K562 (cell line): Measurements from ENCODE around the gene VSTM5. TPM values are rescaled to one million over a fixed set of nuclear protein-coding genes. Genes with fewer than 3 reads are reported as not detected.

Experiments used
- ATAC-seq: fragments of 200-7000 bp; cut with Tn5 transposase; 3 replicates; pipeline ENCODE4 v1.9.1; 2020; ENCODE audit warnings: moderate library complexity
- BruUV-seq: library from RNA; stranded (reverse); fragments of 400-500 nt; replicated peaks from 2 replicates; lab custom pipeline; 2021; lab: Mats Ljungman, UMichigan
- CTCF ChIA-PET: fragments of 300-600 bp; formaldehyde crosslinking; extraction: SDS; loops from one replicate; lab custom pipeline; 2021; ENCODE audit warnings: low intra/inter-chr PET ratio; lab: Yijun Ruan, JAX
- POLR2A ChIA-PET: fragments of 300-600, 350-650 bp; sonication (Branson Sonifier 250); formaldehyde crosslinking; extraction: SDS; loops from one replicate; lab custom pipeline; 2021; ENCODE audit warnings: antibody characterized with exemption, inconsistent platforms; lab: Yijun Ruan, JAX
- DNase-seq, 4 experiments: peaks; one replicate each; pipeline versions ENCODE4 v3.0.0 to v3.0.0-alpha.2; 2011 to 2018; ENCODE audit warnings: low spot score in 3 of 4, mixed read lengths in 3 of 4; ENCODE audit errors: extremely low read depth in 1 of 4
- FAIRE-seq: peaks from 2 replicates; lab custom pipeline; 2011; peaks lifted over from hg19 to GRCh38; lab: Jason Lieb, UNC
- H2AFZ ChIP-seq: 2 replicates; pipeline ENCODE4 v1.6.0; 2011; ENCODE audit warnings: low read depth, low read length, control low read depth, inconsistent platforms
- H3K27ac ChIP-seq: fragments of 200-600 bp; 3 replicates; pipeline ENCODE4 v1.8.0; 2011; ENCODE audit warnings: low read depth, mild to moderate bottlenecking, control low read depth, inconsistent platforms, low read length, moderate library complexity, mixed read lengths; ENCODE audit errors: extremely low read depth
- H3K27me3 ChIP-seq, 2 experiments: fragments of 300-600 bp in 1 of 2; 2 replicates in 1 of 2; 3 replicates in 1 of 2; pipeline versions ENCODE4 v1.6.0 to v1.8.0; 2011; ENCODE audit warnings: inconsistent platforms in 2 of 2, low read length in 2 of 2, mild to moderate bottlenecking in 1 of 2, mixed read lengths in 1 of 2, moderate library complexity in 1 of 2; ENCODE audit not compliant: control insufficient read depth in 2 of 2, insufficient read depth in 2 of 2
- H3K36me3 ChIP-seq: fragments of 300-600 bp; 3 replicates; pipeline ENCODE4 v1.8.0; 2011; ENCODE audit warnings: mild to moderate bottlenecking, low read length, inconsistent platforms; ENCODE audit not compliant: control insufficient read depth, insufficient read depth
- H3K4me1 ChIP-seq, 2 experiments: fragments of 200-600 bp in 1 of 2; replicated peaks in 1 of 2; 2 replicates in 1 of 2; 3 replicates in 1 of 2; pipeline versions ENCODE4 v1.5.1 to v1.8.0; 2011; ENCODE audit warnings: inconsistent platforms in 2 of 2, low read length in 2 of 2, mild to moderate bottlenecking in 1 of 2, mixed read lengths in 1 of 2, moderate library complexity in 1 of 2; ENCODE audit not compliant: control insufficient read depth in 2 of 2, insufficient read depth in 2 of 2
- H3K4me2 ChIP-seq: 2 replicates; pipeline ENCODE4 v1.6.1; 2011; ENCODE audit warnings: low read length, control low read depth, inconsistent platforms, mixed read lengths; ENCODE audit not compliant: insufficient read depth
- H3K4me3 ChIP-seq: fragments of 200-600 bp; sonication (generic), shearing (Covaris generic); 2 replicates; pipeline ENCODE4 v1.5.1; 2016; ENCODE audit warnings: control low read depth, inconsistent platforms
- H3K79me2 ChIP-seq: fragments of 200-600 bp; 3 replicates; pipeline ENCODE4 v1.8.0; 2011; ENCODE audit warnings: low read length, inconsistent platforms; ENCODE audit not compliant: control insufficient read depth, insufficient read depth
- H3K9ac ChIP-seq, 2 experiments: 2 replicates each; pipeline versions ENCODE4 v1.6.0 to v1.6.1; 2011; ENCODE audit warnings: low read depth in 2 of 2, low read length in 2 of 2, control low read depth in 1 of 2, inconsistent platforms in 1 of 2, mild to moderate bottlenecking in 1 of 2, mixed read lengths in 1 of 2; ENCODE audit not compliant: insufficient read depth in 1 of 2
- H3K9me1 ChIP-seq: one replicate; pipeline ENCODE4 v1.6.0; 2011; ENCODE audit warnings: inconsistent platforms, mild to moderate bottlenecking, low read length, moderate library complexity; ENCODE audit not compliant: control insufficient read depth, insufficient read depth
- H3K9me3 ChIP-seq: replicated peaks from 2 replicates; pipeline ENCODE4 v1.5.1; 2011; ENCODE audit warnings: low read depth, low read length, inconsistent platforms; ENCODE audit not compliant: control insufficient read depth, insufficient read depth
- H4K20me1 ChIP-seq: replicated peaks from 2 replicates; pipeline ENCODE4 v1.6.1; 2011; ENCODE audit warnings: low read length, inconsistent platforms, mixed read lengths; ENCODE audit not compliant: control insufficient read depth, insufficient read depth
- ASH1L ChIP-seq: fragments of 450-650 bp; IDR thresholded peaks from 2 replicates; pipeline ENCODE4 v1.6.1; 2018; ENCODE audit warnings: borderline replicate concordance, mild to moderate bottlenecking, low read depth; ENCODE audit not compliant: partially characterized antibody
- CBX2 ChIP-seq: fragments of 200-600 bp; sonication (generic); IDR thresholded peaks from one replicate; pipeline ENCODE4 v1.6.1; 2012; ENCODE audit warnings: mild to moderate bottlenecking, low read length, inconsistent platforms; ENCODE audit not compliant: insufficient read depth, poor library complexity, severe bottlenecking
- GTF3C2 ChIP-seq: IDR thresholded peaks from 3 replicates; pipeline ENCODE4 v1.6.1; 2011; ENCODE audit warnings: borderline replicate concordance, mild to moderate bottlenecking, moderate library complexity; ENCODE audit not compliant: insufficient read length; ENCODE audit errors: extremely low read depth
- MCM5 ChIP-seq: fragments of 450-650 bp; IDR thresholded peaks from 2 replicates; pipeline ENCODE4 v1.6.1; 2016; ENCODE audit warnings: low read depth
- RBM22 ChIP-seq: fragments of 200-400 bp; formaldehyde crosslinking; IDR thresholded peaks from 2 replicates; pipeline ENCODE4 v1.6.1; 2018; ENCODE audit warnings: low read length, low read depth; ENCODE audit not compliant: poor library complexity, severe bottlenecking
- SAP30 ChIP-seq: fragments of 200-600 bp; sonication (generic); IDR thresholded peaks from 2 replicates; pipeline ENCODE4 v1.6.1; 2012; ENCODE audit warnings: borderline replicate concordance, low read depth, mild to moderate bottlenecking, moderate library complexity, low read length, control low read depth, inconsistent platforms; ENCODE audit not compliant: insufficient read depth, poor library complexity, severe bottlenecking
- STAT5B ChIP-seq: fragments of 250-450 bp; sonication (Bioruptor Pico); IDR thresholded peaks from 2 replicates; pipeline ENCODE4 v1.8.0; 2021; ENCODE audit warnings: mild to moderate bottlenecking, inconsistent platforms
- ZKSCAN8 ChIP-seq: fragments of 200-800 bp; sonication (Bioruptor generic); IDR thresholded peaks from 2 replicates; pipeline ENCODE4 v1.6.1; 2016; ENCODE audit warnings: missing genetic modification characterization, missing compliant biosample characterization
- WGBS: fragments of 100-300 bp; shearing (Covaris generic); methylation state at CpG from one replicate; pipeline ENCODE4 v1.1.6; 2016; ENCODE audit warnings: low coverage, mixed read lengths; ENCODE audit not compliant: insufficient coverage; ENCODE audit errors: missing lambda C conversion rate; 5-methylcytosine and 5-hydroxymethylcytosine counted together
- in situ Hi-C: fragments of 300-500 bp; cut with MboI; formaldehyde crosslinking; loops from 4 replicates; pipeline ENCODE4 v1.15.0; 2018; ENCODE audit warnings: inconsistent platforms, mixed read lengths
- intact Hi-C: fragments of 100-400 bp; cut with micrococcal nuclease; formaldehyde crosslinking; loops from 2 replicates; pipeline ENCODE4 v1.14.2; 2022
- polyA plus RNA-seq, 8 experiments: library from polyadenylated mRNA; depleted of rRNA in 4 of 8; stranded (reverse) in 5 of 8; unstranded in 3 of 8; fragments of >200 nt; fragmentation: Nextera tagmentation in 2 of 8; fragmentation: Illumina TruSeq in 1 of 8; extraction: Ambion mirVana in 2 of 8; extraction: Trizol in 1 of 8; gene quantifications; 2 replicates each; pipeline versions ENCODE4 v1.2.1 to v1.2.3, GENCODE V29; 2011 to 2014; ENCODE audit warnings: inconsistent platforms in 1 of 8, missing spikeins in 1 of 8
- total RNA-seq, 7 experiments: library from RNA; depleted of rRNA in 6 of 7; stranded (reverse); fragments of >200 nt in 6 of 7; fragmentation: Illumina TruSeq in 2 of 7; extraction: Trizol in 2 of 7; gene quantifications; 2 replicates each; pipeline versions ENCODE4 v1.2.1 to v1.2.3, GENCODE V29; 2011 to 2021; ENCODE audit warnings: low replicate concordance in 1 of 7
- TF ChIP-seq, protein P1 (sequence below), 2 experiments: IDR thresholded peaks; 2 replicates each; pipeline ENCODE4 v1.6.1; 2012; ENCODE audit warnings: improper control_type of control experiment in 2 of 2, low read depth in 2 of 2, low read length in 2 of 2, borderline replicate concordance in 1 of 2

The VSTM5 gene
- total and polyA plus RNA-seq, 9 of the 15 experiments (the other 6 are each of a cell fraction or from before 2014, with no cell fraction given) = 0.01 TPM; not detected in 8

DNA sequence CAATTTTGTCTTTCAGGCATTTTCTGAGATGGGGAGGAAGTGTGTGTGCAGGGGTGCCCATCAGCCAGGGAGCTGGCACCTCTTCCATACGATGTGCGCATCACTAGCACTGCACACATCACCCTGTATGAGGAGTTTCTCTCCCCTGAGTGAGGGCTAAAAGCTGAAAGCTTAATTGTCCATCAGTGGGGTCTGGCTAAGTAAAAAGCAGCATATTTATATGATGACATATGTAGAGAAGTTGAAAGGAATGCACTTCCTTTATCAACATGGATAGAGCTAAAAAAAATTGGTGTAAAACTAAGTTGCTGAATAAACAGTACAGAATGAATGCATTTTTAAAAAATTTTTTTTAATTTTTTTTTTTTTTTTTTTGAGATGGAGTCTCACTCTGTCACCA, 4.0 kb downstream of the VSTM5 start:
- peaks cover 7 to 16% of the 10 kb centered on the region in 2 experiments; a peak in 3 of 5 replicates for H3K4me1 ChIP-seq
- TF ChIP-seq ZKSCAN8 = no peak
- no peak for TF ChIP-seq GTF3C2
- TF ChIP-seq, protein P1, sequence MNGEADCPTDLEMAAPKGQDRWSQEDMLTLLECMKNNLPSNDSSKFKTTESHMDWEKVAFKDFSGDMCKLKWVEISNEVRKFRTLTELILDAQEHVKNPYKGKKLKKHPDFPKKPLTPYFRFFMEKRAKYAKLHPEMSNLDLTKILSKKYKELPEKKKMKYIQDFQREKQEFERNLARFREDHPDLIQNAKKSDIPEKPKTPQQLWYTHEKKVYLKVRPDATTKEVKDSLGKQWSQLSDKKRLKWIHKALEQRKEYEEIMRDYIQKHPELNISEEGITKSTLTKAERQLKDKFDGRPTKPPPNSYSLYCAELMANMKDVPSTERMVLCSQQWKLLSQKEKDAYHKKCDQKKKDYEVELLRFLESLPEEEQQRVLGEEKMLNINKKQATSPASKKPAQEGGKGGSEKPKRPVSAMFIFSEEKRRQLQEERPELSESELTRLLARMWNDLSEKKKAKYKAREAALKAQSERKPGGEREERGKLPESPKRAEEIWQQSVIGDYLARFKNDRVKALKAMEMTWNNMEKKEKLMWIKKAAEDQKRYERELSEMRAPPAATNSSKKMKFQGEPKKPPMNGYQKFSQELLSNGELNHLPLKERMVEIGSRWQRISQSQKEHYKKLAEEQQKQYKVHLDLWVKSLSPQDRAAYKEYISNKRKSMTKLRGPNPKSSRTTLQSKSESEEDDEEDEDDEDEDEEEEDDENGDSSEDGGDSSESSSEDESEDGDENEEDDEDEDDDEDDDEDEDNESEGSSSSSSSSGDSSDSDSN (IDR thresholded peaks at IDR 0.05; ENCODE audit: borderline replicate concordance in 1 of 2, low read depth in 2 of 2, low read length in 2 of 2) = no peak
- TF ChIP-seq SAP30 = no peak
- TF ChIP-seq CBX2 = no peak
- TF ChIP-seq STAT5B (CRISPR knock-in tag) = no peak
- no peak for TF ChIP-seq ASH1L
- no peak for TF ChIP-seq RBM22
- no peak for TF ChIP-seq MCM5
- TF ChIP-seq, all 486 proteins: peak for 0
- no TSS peak for BruUV-seq
- no peaks in the 10 kb centered on the region for H3K79me2 ChIP-seq
- DNase-seq = no peak
- no peaks in the 10 kb centered on the region for H3K36me3 ChIP-seq
- no peak overlapping the region for H3K4me2 ChIP-seq
- no peak for ATAC-seq
- H3K27me3 ChIP-seq = peaks cover 19 to 54% of the 10 kb centered on the region in 2 experiments; a peak in 4 of 5 replicates
- no peak overlapping the region for H3K4me3 ChIP-seq
- H2AFZ ChIP-seq = no peak overlapping the region
- WGBS = 0% methylated on average over 2 of the region's 2 CpGs
- H3K27ac ChIP-seq = no peak overlapping the region
- FAIRE-seq = no peak
- H3K9me3 ChIP-seq = no peaks in the 10 kb centered on the region
- intact Hi-C loops (no loop called here), in situ Hi-C loops (no loop called here)
- POLR2A ChIA-PET = no interaction called here
- peaks cover 6% of the 10 kb centered on the region; the same call in 1 of the 2 replicates for H4K20me1 ChIP-seq
- H3K9ac ChIP-seq = no peak overlapping the region
- H3K9me1 ChIP-seq = no peaks in the 10 kb centered on the region
- CTCF ChIA-PET = no interaction called here
